B cell (primary cell): Measurements from ENCODE around the gene TMEM86B. TPM values are rescaled to one million over a fixed set of nuclear protein-coding genes. Genes with fewer than 3 reads are reported as not detected.

Experiments
- ATAC-seq: fragments of 200-7000 bp; cut with Tn5 transposase; one replicate; pipeline ENCODE4 v1.10.0; 2021; ENCODE audit warnings: low read depth, mild to moderate bottlenecking, moderate number of reproducible peaks, moderate library complexity
- CTCF ChIA-PET: fragments of 350-600 bp; sonication (Branson Sonifier 250); formaldehyde crosslinking; loops from one replicate; lab custom pipeline; 2021; ENCODE audit warnings: antibody characterized with exemption, inconsistent platforms; lab: Charles Lee
- POLR2A ChIA-PET: fragments of 350-600 bp; sonication (Branson Sonifier 250); formaldehyde crosslinking; loops from one replicate; lab custom pipeline; 2021; ENCODE audit warnings: antibody characterized with exemption; lab: Charles Lee
- DNase-seq: peaks from one replicate; pipeline ENCODE4 v3.0.0; 2013
- H2AFZ ChIP-seq: 2 replicates; pipeline ENCODE4 v1.6.1; 2012; ENCODE audit warnings: mild to moderate bottlenecking, low read depth, low read length; ENCODE audit not compliant: insufficient read depth, poor library complexity, severe bottlenecking
- H3K27ac ChIP-seq, 2 donors: 1 replicate in 1 of 2; 2 replicates in 1 of 2; pipeline ENCODE4 v1.5.1; 2012 to 2013; ENCODE audit warnings: low read length in 2 of 2, mild to moderate bottlenecking in 2 of 2, moderate library complexity in 1 of 2
- H3K27me3 ChIP-seq, 4 experiments: fragments of 200-600 bp in 1 of 4; sonication (generic) in 1 of 4; replicated peaks in 1 of 4; 1 replicate in 2 of 4; 2 replicates in 2 of 4; pipeline versions ENCODE4 v1.6.1 to v1.7.0; 2013 to 2016; ENCODE audit warnings: low read length in 3 of 4, mild to moderate bottlenecking in 2 of 4, mixed read lengths in 1 of 4, moderate library complexity in 1 of 4; ENCODE audit not compliant: insufficient read depth in 4 of 4, control insufficient read depth in 3 of 4; ENCODE audit errors: control extremely low read depth in 1 of 4
- H3K36me3 ChIP-seq, 2 experiments: replicated peaks in 1 of 2; 1 replicate in 1 of 2; 2 replicates in 1 of 2; pipeline versions ENCODE4 v1.6.1 to v1.7.1; 2013; ENCODE audit warnings: low read length in 1 of 2; ENCODE audit not compliant: insufficient read depth in 2 of 2, control insufficient read depth in 1 of 2; ENCODE audit errors: control extremely low read depth in 1 of 2, extremely low read depth in 1 of 2
- H3K4me1 ChIP-seq, 2 donors: fragments of 200-600 bp in 1 of 2; sonication (generic) in 1 of 2; 1 replicate in 1 of 2; 2 replicates in 1 of 2; pipeline versions ENCODE4 v1.5.1 to v1.6.1; 2013 to 2017; ENCODE audit warnings: low read length in 2 of 2; ENCODE audit not compliant: control insufficient read depth in 2 of 2, insufficient read depth in 2 of 2
- H3K4me2 ChIP-seq: replicated peaks from 2 replicates; pipeline ENCODE3; 2012; ENCODE audit warnings: mild to moderate bottlenecking, low read depth, low read length; ENCODE audit not compliant: poor library complexity, severe bottlenecking
- H3K4me3 ChIP-seq, 5 experiments: fragments of 200-600 bp in 1 of 5; sonication (generic) in 1 of 5; 1 replicate in 3 of 5; 2 replicates in 2 of 5; pipeline versions ENCODE4 v1.5.1 to v1.7.0; 2011 to 2016; ENCODE audit warnings: low read length in 4 of 5, mild to moderate bottlenecking in 4 of 5, low read depth in 2 of 5, control low read depth in 1 of 5, moderate library complexity in 1 of 5; ENCODE audit not compliant: insufficient read depth in 1 of 5; ENCODE audit errors: control extremely low read depth in 1 of 5, extremely low read depth in 1 of 5
- H3K79me2 ChIP-seq: fragments of 200-600 bp; sonication (generic); one replicate; pipeline ENCODE4 v1.6.0; 2016; ENCODE audit warnings: low read length; ENCODE audit not compliant: control insufficient read depth, insufficient read depth
- H3K9ac ChIP-seq: fragments of 200-600 bp; sonication (generic); 2 replicates; pipeline ENCODE4 v1.6.1; 2017; ENCODE audit warnings: mild to moderate bottlenecking, low read length, moderate library complexity
- H3K9me3 ChIP-seq, 3 donors: one replicate each; pipeline versions ENCODE4 v1.6.1 to v1.7.1; 2013; ENCODE audit warnings: low read length in 2 of 3; ENCODE audit not compliant: control insufficient read depth in 2 of 3, insufficient read depth in 1 of 3; ENCODE audit errors: control extremely low read depth in 1 of 3
- H4K20me1 ChIP-seq: 2 replicates; pipeline ENCODE4 v1.6.0; 2012; ENCODE audit warnings: mild to moderate bottlenecking, low read length; ENCODE audit not compliant: insufficient read depth, control insufficient read depth, poor library complexity, severe bottlenecking
- H3K27ac Mint-ChIP-seq: one replicate; pipeline ENCODE4 v1.8.0; 2021; ENCODE audit warnings: mixed read lengths
- H3K27me3 Mint-ChIP-seq: one replicate; pipeline ENCODE4 v1.8.0; 2021; ENCODE audit warnings: mixed read lengths
- H3K4me1 Mint-ChIP-seq: one replicate; pipeline ENCODE4 v1.8.0; 2021; ENCODE audit warnings: mixed read lengths
- H3K4me3 Mint-ChIP-seq: one replicate; pipeline ENCODE4 v1.8.0; 2021; ENCODE audit warnings: mixed read lengths
- H3K9me3 Mint-ChIP-seq: one replicate; pipeline ENCODE4 v1.8.0; 2022; ENCODE audit warnings: mixed read lengths; ENCODE audit not compliant: insufficient read depth
- EZH2 ChIP-seq: IDR thresholded peaks from 2 replicates; pipeline ENCODE4 v1.6.1; 2012; ENCODE audit warnings: borderline replicate concordance, low read depth, mild to moderate bottlenecking, moderate library complexity, low read length; ENCODE audit not compliant: insufficient read depth, poor library complexity, severe bottlenecking
- WGBS: methylation state at CpG from one replicate; pipeline ENCODE4 v1.1.5; 2013; ENCODE audit warnings: missing lambda C conversion rate; ENCODE audit not compliant: insufficient coverage; 5-methylcytosine and 5-hydroxymethylcytosine counted together
- intact Hi-C: fragments of 100-400 bp; cut with micrococcal nuclease; formaldehyde crosslinking; loops from one replicate; pipeline ENCODE4 v1.10.0; 2022
- polyA plus RNA-seq: library from polyadenylated mRNA; depleted of rRNA; stranded (reverse); fragments of >200 nt; gene quantifications from 2 replicates; pipeline ENCODE4 v1.2.3, GENCODE V29; 2012
- total RNA-seq, 2 donors: library from RNA; stranded (reverse); fragments of 120-200 nt in 1 of 2; gene quantifications; 1 replicate in 1 of 2; 2 replicates in 1 of 2; pipeline versions ENCODE4 v1.2.3 to v1.2.4, GENCODE V29; 2013 to 2022
- TF ChIP-seq, protein P1 (sequence below): fragments of 200-600 bp; IDR thresholded peaks from one replicate; pipeline ENCODE4 v1.8.0; 2022; ENCODE audit warnings: antibody characterized with exemption, mild to moderate bottlenecking

The TMEM86B gene
- total and polyA plus RNA-seq, 2 donors (not counting 1 experiment from before 2014, with no cell fraction given): 13.6 to 20.7 TPM

DNA sequence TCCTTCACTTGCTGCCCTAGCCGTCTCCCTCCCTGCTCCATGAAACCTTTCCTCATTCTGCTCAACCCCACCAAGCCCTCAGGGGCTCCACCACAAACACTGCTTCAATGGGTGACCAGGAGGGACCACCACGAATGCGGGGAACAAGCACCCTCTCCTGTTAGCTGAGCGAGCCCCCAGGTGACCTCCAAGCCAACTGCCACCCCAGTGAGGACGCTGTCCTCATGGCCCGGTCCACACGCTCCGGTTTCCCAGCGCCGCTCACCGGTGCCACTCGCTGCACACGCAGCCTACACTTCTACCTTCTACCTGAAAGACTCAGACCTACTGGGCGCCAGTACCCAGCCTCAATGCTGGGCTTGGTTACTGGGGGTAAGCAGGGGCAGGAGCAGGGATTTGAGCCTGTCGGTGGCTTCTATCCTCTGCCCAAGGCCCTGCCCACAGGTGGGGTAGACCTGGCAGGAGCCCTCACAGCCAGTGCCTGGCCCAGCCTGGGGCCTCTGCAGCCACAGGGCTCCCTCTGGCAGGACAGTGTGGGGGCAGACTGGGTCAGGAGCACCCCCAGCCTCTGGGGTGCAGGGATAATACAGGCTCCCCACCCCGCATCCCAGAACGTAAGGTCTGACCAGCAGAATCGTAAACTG, 704 bp upstream of the TMEM86B start:
- intact Hi-C loops: no loop called here
- H3K27me3 ChIP-seq: no peaks in the 10 kb centered on the region
- H3K9me3 ChIP-seq: no peaks in the 10 kb centered on the region
- no peak for DNase-seq
- no peak overlapping the region for H3K9ac ChIP-seq
- H3K9me3 Mint-ChIP-seq: no peaks in the 10 kb centered on the region
- no peaks in the 10 kb centered on the region for H3K27me3 Mint-ChIP-seq
- ChIA-PET CTCF (no interaction called here), POLR2A (interaction anchor here (0.8 kb wide), 1 partner anchor 24 kb away, joined by 5 read pairs; no protein-coding TSS in a partner anchor)
- H3K4me2 ChIP-seq: no peak overlapping the region
- 93% methylated on average over 11 of the region's 18 CpGs for WGBS
- TF ChIP-seq EZH2: no peak
- TF ChIP-seq, protein P1, sequence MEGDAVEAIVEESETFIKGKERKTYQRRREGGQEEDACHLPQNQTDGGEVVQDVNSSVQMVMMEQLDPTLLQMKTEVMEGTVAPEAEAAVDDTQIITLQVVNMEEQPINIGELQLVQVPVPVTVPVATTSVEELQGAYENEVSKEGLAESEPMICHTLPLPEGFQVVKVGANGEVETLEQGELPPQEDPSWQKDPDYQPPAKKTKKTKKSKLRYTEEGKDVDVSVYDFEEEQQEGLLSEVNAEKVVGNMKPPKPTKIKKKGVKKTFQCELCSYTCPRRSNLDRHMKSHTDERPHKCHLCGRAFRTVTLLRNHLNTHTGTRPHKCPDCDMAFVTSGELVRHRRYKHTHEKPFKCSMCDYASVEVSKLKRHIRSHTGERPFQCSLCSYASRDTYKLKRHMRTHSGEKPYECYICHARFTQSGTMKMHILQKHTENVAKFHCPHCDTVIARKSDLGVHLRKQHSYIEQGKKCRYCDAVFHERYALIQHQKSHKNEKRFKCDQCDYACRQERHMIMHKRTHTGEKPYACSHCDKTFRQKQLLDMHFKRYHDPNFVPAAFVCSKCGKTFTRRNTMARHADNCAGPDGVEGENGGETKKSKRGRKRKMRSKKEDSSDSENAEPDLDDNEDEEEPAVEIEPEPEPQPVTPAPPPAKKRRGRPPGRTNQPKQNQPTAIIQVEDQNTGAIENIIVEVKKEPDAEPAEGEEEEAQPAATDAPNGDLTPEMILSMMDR: no peak
- peaks cover 3% of the 10 kb centered on the region for H3K4me1 Mint-ChIP-seq
- H2AFZ ChIP-seq: no peak overlapping the region
- H3K4me1 ChIP-seq: no peaks in the 10 kb centered on the region
- ATAC-seq: no peak
- H3K27ac ChIP-seq: no peak overlapping the region
- peaks cover 0 to 72% of the 10 kb centered on the region in 2 experiments for H3K36me3 ChIP-seq
- H3K4me3 ChIP-seq: no peak overlapping the region
- no peak overlapping the region for H3K4me3 Mint-ChIP-seq
- peaks cover 5% of the 10 kb centered on the region for H3K79me2 ChIP-seq
- H3K27ac Mint-ChIP-seq: no peak overlapping the region
- peaks cover 77% of the 10 kb centered on the region for H4K20me1 ChIP-seq

DNA sequence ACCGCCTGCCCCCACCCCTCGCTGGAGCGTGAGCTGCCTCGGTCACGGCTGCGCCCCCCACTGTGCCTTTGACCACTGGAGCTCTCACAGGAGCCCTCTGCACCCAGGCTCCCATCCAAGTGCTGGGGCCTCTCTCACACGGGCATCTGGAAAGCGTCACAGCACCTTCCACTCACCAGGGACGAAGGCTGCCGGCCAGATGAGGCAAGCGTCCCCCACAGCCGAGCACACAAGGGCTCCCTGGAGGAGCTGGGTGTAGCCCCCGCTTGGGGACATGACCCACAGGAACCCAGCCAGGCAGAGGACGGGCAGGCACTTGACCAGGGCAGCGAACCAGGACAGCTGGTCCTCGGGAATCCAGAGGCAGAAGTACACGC, 560 bp downstream of the TMEM86B start:
- CTCF ChIA-PET: no interaction called here
- Histone ChIP-seq H3K4me1 (no peaks in the 10 kb centered on the region), H4K20me1 (peaks cover 69% of the 10 kb centered on the region), H3K4me3 (no peak overlapping the region), H3K79me2 (peaks cover 5% of the 10 kb centered on the region), H3K9me3 (no peaks in the 10 kb centered on the region), H2AFZ (no peak overlapping the region), H3K36me3 (peaks cover 0 to 68% of the 10 kb centered on the region in 2 experiments), H3K27ac (no peak overlapping the region), H3K27me3 (no peaks in the 10 kb centered on the region), H3K9ac (no peak overlapping the region), H3K4me2 (no peak overlapping the region)
- Mint-ChIP-seq H3K4me1 (peaks cover 3% of the 10 kb centered on the region), H3K27ac (no peak overlapping the region), H3K4me3 (no peak overlapping the region), H3K9me3 (no peaks in the 10 kb centered on the region), H3K27me3 (no peaks in the 10 kb centered on the region)
- 90% methylated on average over 17 of the region's 17 CpGs for WGBS
- POLR2A ChIA-PET: no interaction called here
- intact Hi-C loops: no loop called here
- ATAC-seq: no peak
- no peak for DNase-seq
- TF ChIP-seq, protein P1: no peak
- no peak for TF ChIP-seq EZH2
